ENCODE measurements around the gene SMIM10.
A peak's percentile ranks its signal among the peaks of the same experiment; 100 is the strongest.
"Not testable (repeated sequence)": the region's sequence is repeated elsewhere in the genome, so short reads cannot be mapped to it uniquely, and the experiment has no call there.

SMIM10 gene

GRCh38 chrX:135010921-135011320 lies 20.1 kb downstream of the SMIM10 start:
- H3K27me3 ChIP-seq (ENCODE audit: insufficient read depth, low read length, poor library complexity) = no peaks in the 10 kb centered on the region
- H2BK5ac ChIP-seq (ENCODE audit: low read length) = no peak overlapping the region
- no peaks in the 10 kb centered on the region for H3K79me1 ChIP-seq (ENCODE audit: low read length)
- H2BK120ac ChIP-seq (ENCODE audit: low read depth, low read length) = no peak overlapping the region
- H3K4me1 ChIP-seq (ENCODE audit: control insufficient read depth, low read depth, low read length) = no peaks in the 10 kb centered on the region
- H2AK5ac ChIP-seq (ENCODE audit: low read length) = no peak overlapping the region
- H3K27ac ChIP-seq (ENCODE audit: low read depth, low read length) = no peak overlapping the region
- H3K18ac ChIP-seq (ENCODE audit: low read length) = no peak overlapping the region
- no peak overlapping the region for H2BK15ac ChIP-seq (replicated peaks; ENCODE audit: low read depth)
- H4K5ac ChIP-seq (ENCODE audit: low read length) = no peak overlapping the region
- H4K8ac ChIP-seq (ENCODE audit: low read depth, low read length) = no peak overlapping the region
- H3K56ac ChIP-seq (ENCODE audit: low read length) = no peak overlapping the region
- no peak overlapping the region for H3K9ac ChIP-seq (ENCODE audit: low read length)
- H3K4ac ChIP-seq (ENCODE audit: low read depth, low read length) = no peak overlapping the region
- no peak overlapping the region for H3K4me2 ChIP-seq (ENCODE audit: low read length)
- DNase-seq = peak; percentile 40
- no peaks in the 10 kb centered on the region for H3K36me3 ChIP-seq (ENCODE audit: control insufficient read depth, insufficient read depth, low read length)
- no peak overlapping the region for H3K23ac ChIP-seq (ENCODE audit: low read length)
- no peak overlapping the region for H3K4me3 ChIP-seq (ENCODE audit: low read length)
- no CpG with 5 or more reads among the region's 4 CpGs for WGBS (ENCODE audit: extremely low coverage, insufficient coverage, low lambda C conversion rate)
- no peaks in the 10 kb centered on the region for H3K79me2 ChIP-seq (ENCODE audit: control insufficient read depth, insufficient read depth, low read length)

GRCh38 chrX:135015523-135016245 lies 24.9 kb downstream of the SMIM10 start:
- Histone ChIP-seq H3K27me3 (ENCODE audit: insufficient read depth, low read length, poor library complexity) (no peaks in the 10 kb centered on the region), H3K79me1 (ENCODE audit: low read length) (no peaks in the 10 kb centered on the region), H3K4me1 (ENCODE audit: control insufficient read depth, low read depth, low read length) (no peaks in the 10 kb centered on the region), H3K4me3 (ENCODE audit: low read length) (no peak overlapping the region), H3K27ac (ENCODE audit: low read depth, low read length) (no peak overlapping the region), H4K8ac (ENCODE audit: low read depth, low read length) (no peak overlapping the region), H4K5ac (ENCODE audit: low read length) (no peak overlapping the region), H2BK5ac (ENCODE audit: low read length) (no peak overlapping the region), H3K36me3 (ENCODE audit: control insufficient read depth, insufficient read depth, low read length) (no peaks in the 10 kb centered on the region), H3K56ac (ENCODE audit: low read length) (no peak overlapping the region), H3K18ac (ENCODE audit: low read length) (no peak overlapping the region), H3K4me2 (ENCODE audit: low read length) (no peak overlapping the region), H3K79me2 (ENCODE audit: control insufficient read depth, insufficient read depth, low read length) (no peaks in the 10 kb centered on the region), H2BK15ac (replicated peaks; ENCODE audit: low read depth) (no peak overlapping the region), H3K23ac (ENCODE audit: low read length) (no peak overlapping the region), H3K9ac (ENCODE audit: low read length) (no peak overlapping the region), H3K4ac (ENCODE audit: low read depth, low read length) (no peak overlapping the region), H2AK5ac (ENCODE audit: low read length) (no peak overlapping the region), H2BK120ac (ENCODE audit: low read depth, low read length) (no peak overlapping the region)
- DNase-seq = no peak
- no CpG with 5 or more reads among the region's 2 CpGs for WGBS (ENCODE audit: extremely low coverage, insufficient coverage, low lambda C conversion rate)

- H2BK15ac ChIP-seq (replicated peaks; ENCODE audit: low read depth); H2BK5ac ChIP-seq (ENCODE audit: low read length); H2AK5ac ChIP-seq (ENCODE audit: low read length); H3K4ac ChIP-seq (ENCODE audit: low read depth, low read length); H3K56ac ChIP-seq (ENCODE audit: low read length); H3K4me3 ChIP-seq (ENCODE audit: low read length); H3K27ac ChIP-seq (ENCODE audit: low read depth, low read length); H3K79me2 ChIP-seq (ENCODE audit: control insufficient read depth, insufficient read depth, low read length); H4K8ac ChIP-seq (ENCODE audit: low read depth, low read length); H3K79me1 ChIP-seq (ENCODE audit: low read length); H3K23ac ChIP-seq (ENCODE audit: low read length); H4K5ac ChIP-seq (ENCODE audit: low read length); H3K4me2 ChIP-seq (ENCODE audit: low read length); H3K4me1 ChIP-seq (ENCODE audit: control insufficient read depth, low read depth, low read length); H3K36me3 ChIP-seq (ENCODE audit: control insufficient read depth, insufficient read depth, low read length); H3K27me3 ChIP-seq (ENCODE audit: insufficient read depth, low read length, poor library complexity); DNase-seq; H2BK120ac ChIP-seq (ENCODE audit: low read depth, low read length); H3K9ac ChIP-seq (ENCODE audit: low read length); H3K18ac ChIP-seq (ENCODE audit: low read length): not testable (repeated sequence)
- WGBS (ENCODE audit: extremely low coverage, insufficient coverage, low lambda C conversion rate) = no CpG with 5 or more reads among the region's 8 CpGs
Measured at GRCh38 chrX:135019890-135020289, 29.1 kb downstream of the SMIM10 start.

- not testable (repeated sequence) for H2BK15ac ChIP-seq (replicated peaks; ENCODE audit: low read depth); H3K4ac ChIP-seq (ENCODE audit: low read depth, low read length); H3K4me1 ChIP-seq (ENCODE audit: control insufficient read depth, low read depth, low read length); H3K27ac ChIP-seq (ENCODE audit: low read depth, low read length); H3K79me2 ChIP-seq (ENCODE audit: control insufficient read depth, insufficient read depth, low read length); H3K4me2 ChIP-seq (ENCODE audit: low read length); H3K18ac ChIP-seq (ENCODE audit: low read length); H3K79me1 ChIP-seq (ENCODE audit: low read length); H4K5ac ChIP-seq (ENCODE audit: low read length); H3K56ac ChIP-seq (ENCODE audit: low read length); DNase-seq; H3K9ac ChIP-seq (ENCODE audit: low read length); H3K23ac ChIP-seq (ENCODE audit: low read length); H3K36me3 ChIP-seq (ENCODE audit: control insufficient read depth, insufficient read depth, low read length); H2BK120ac ChIP-seq (ENCODE audit: low read depth, low read length); H4K8ac ChIP-seq (ENCODE audit: low read depth, low read length); H2AK5ac ChIP-seq (ENCODE audit: low read length); H3K27me3 ChIP-seq (ENCODE audit: insufficient read depth, low read length, poor library complexity); H2BK5ac ChIP-seq (ENCODE audit: low read length); H3K4me3 ChIP-seq (ENCODE audit: low read length)
- no CpG with 5 or more reads among the region's 6 CpGs for WGBS (ENCODE audit: extremely low coverage, insufficient coverage, low lambda C conversion rate)
Measured at GRCh38 chrX:135023791-135024190, 33.0 kb downstream of the SMIM10 start.

GRCh38 chrX:135024526-135024925 lies 33.7 kb downstream of the SMIM10 start:
- H3K27me3 ChIP-seq (ENCODE audit: insufficient read depth, low read length, poor library complexity) = no peaks in the 10 kb centered on the region
- no peak overlapping the region for H3K23ac ChIP-seq (ENCODE audit: low read length)
- no peaks in the 10 kb centered on the region for H3K79me1 ChIP-seq (ENCODE audit: low read length)
- H3K4me3 ChIP-seq (ENCODE audit: low read length) = no peak overlapping the region
- H3K36me3 ChIP-seq (ENCODE audit: control insufficient read depth, insufficient read depth, low read length) = no peaks in the 10 kb centered on the region
- H2BK5ac ChIP-seq (ENCODE audit: low read length) = no peak overlapping the region
- no peaks in the 10 kb centered on the region for H3K79me2 ChIP-seq (ENCODE audit: control insufficient read depth, insufficient read depth, low read length)
- no peak for DNase-seq
- H3K9ac ChIP-seq (ENCODE audit: low read length) = no peak overlapping the region
- no peak overlapping the region for H2BK120ac ChIP-seq (ENCODE audit: low read depth, low read length)
- no peak overlapping the region for H4K8ac ChIP-seq (ENCODE audit: low read depth, low read length)
- H3K27ac ChIP-seq (ENCODE audit: low read depth, low read length) = no peak overlapping the region
- H3K4me2 ChIP-seq (ENCODE audit: low read length) = no peak overlapping the region
- no CpG with 5 or more reads among the region's 9 CpGs for WGBS (ENCODE audit: extremely low coverage, insufficient coverage, low lambda C conversion rate)
- no peak overlapping the region for H4K5ac ChIP-seq (ENCODE audit: low read length)
- H2BK15ac ChIP-seq (replicated peaks; ENCODE audit: low read depth) = no peak overlapping the region
- no peak overlapping the region for H3K18ac ChIP-seq (ENCODE audit: low read length)
- no peak overlapping the region for H3K4ac ChIP-seq (ENCODE audit: low read depth, low read length)
- no peak overlapping the region for H2AK5ac ChIP-seq (ENCODE audit: low read length)
- H3K4me1 ChIP-seq (ENCODE audit: control insufficient read depth, low read depth, low read length) = no peaks in the 10 kb centered on the region
- H3K56ac ChIP-seq (ENCODE audit: low read length) = no peak overlapping the region

All from mesendoderm (in vitro differentiated cells).